CD4-positive, alpha-beta T cell (primary cell): Measurements from ENCODE around the gene SMOC2. TPM values are rescaled to one million over a fixed set of nuclear protein-coding genes. Genes with fewer than 3 reads are reported as not detected.

ENCODE experiments used
- ATAC-seq: fragments of 200-7000 bp; cut with Tn5 transposase; one replicate; pipeline ENCODE4 v1.10.0; 2022; ENCODE audit warnings: mild to moderate bottlenecking; ENCODE audit not compliant: poor library complexity
- CTCF ChIA-PET: fragments of 350-600 bp; sonication (Branson Sonifier 250); formaldehyde crosslinking; loops from one replicate; lab custom pipeline; 2021; ENCODE audit warnings: antibody characterized with exemption, inconsistent platforms; lab: Charles Lee
- POLR2A ChIA-PET: fragments of 350-600 bp; sonication (Branson Sonifier 250); formaldehyde crosslinking; loops from one replicate; lab custom pipeline; 2021; ENCODE audit warnings: antibody characterized with exemption, inconsistent platforms; lab: Charles Lee
- DNase-seq, 14 experiments: peaks; one replicate each; pipeline ENCODE4 v3.0.0-alpha.2; 2013 to 2020; ENCODE audit warnings: mixed read lengths in 2 of 14
- H3K27ac ChIP-seq, 2 donors: one replicate each; pipeline versions ENCODE4 v1.5.1 to v1.7.0; 2013; ENCODE audit warnings: low read length in 2 of 2, low read depth in 1 of 2, mild to moderate bottlenecking in 1 of 2
- H3K27me3 ChIP-seq, 2 experiments: 1 replicate in 1 of 2; 2 replicates in 1 of 2; pipeline versions ENCODE4 v1.6.1 to v1.7.0; 2013; ENCODE audit warnings: low read length in 2 of 2, control low read depth in 1 of 2, mild to moderate bottlenecking in 1 of 2, moderate library complexity in 1 of 2; ENCODE audit not compliant: insufficient read depth in 2 of 2, control insufficient read depth in 1 of 2
- H3K36me3 ChIP-seq: one replicate; pipeline ENCODE4 v1.6.1; 2013; ENCODE audit warnings: low read length, control low read depth; ENCODE audit not compliant: insufficient read depth
- H3K4me1 ChIP-seq: one replicate; pipeline ENCODE4 v1.6.1; 2013; ENCODE audit warnings: low read length, control low read depth; ENCODE audit not compliant: insufficient read depth
- H3K4me3 ChIP-seq: one replicate; pipeline ENCODE4 v1.5.1; 2013; ENCODE audit warnings: mild to moderate bottlenecking, low read length, moderate library complexity
- H3K9me3 ChIP-seq, 2 experiments: 1 replicate in 1 of 2; 2 replicates in 1 of 2; pipeline versions ENCODE4 v1.6.1 to v1.7.0; 2013; ENCODE audit warnings: low read length in 2 of 2, mild to moderate bottlenecking in 2 of 2, control low read depth in 1 of 2, moderate library complexity in 1 of 2; ENCODE audit not compliant: control insufficient read depth in 1 of 2, insufficient read depth in 1 of 2
- H3K27ac Mint-ChIP-seq: one replicate; pipeline ENCODE4 v1.8.0; 2020; ENCODE audit warnings: mixed read lengths
- H3K27me3 Mint-ChIP-seq: one replicate; pipeline ENCODE4 v1.8.0; 2021; ENCODE audit warnings: mixed read lengths
- H3K36me3 Mint-ChIP-seq: one replicate; pipeline ENCODE4 v1.8.0; 2021; ENCODE audit warnings: low read depth, mixed read lengths
- H3K4me1 Mint-ChIP-seq: one replicate; pipeline ENCODE4 v1.8.0; 2021; ENCODE audit warnings: low read depth, mixed read lengths
- H3K4me3 Mint-ChIP-seq: one replicate; pipeline ENCODE4 v1.8.0; 2020; ENCODE audit warnings: mild to moderate bottlenecking, mixed read lengths
- H3K9me3 Mint-ChIP-seq: one replicate; pipeline ENCODE4 v1.8.0; 2020; ENCODE audit warnings: mixed read lengths
- intact Hi-C, 2 experiments: fragments of 100-400 bp; cut with DNase I in 1 of 2; cut with micrococcal nuclease in 1 of 2; formaldehyde crosslinking; loops; one replicate each; pipeline versions ENCODE4 v1.15.1 to v1.9.0; 2023 to 2025; cut with DNase I, micrococcal nuclease
- total RNA-seq, 174 experiments: library from RNA in 2 of 174; stranded (reverse) in 2 of 174; gene quantifications; one replicate each; pipeline ENCODE4 v1.2.3 and lab custom pipeline; 2021 to 2026
- TF ChIP-seq, protein P1 (sequence below): fragments of 200-600 bp; IDR thresholded peaks from one replicate; pipeline ENCODE4 v1.8.0; 2022; ENCODE audit warnings: antibody characterized with exemption, mild to moderate bottlenecking

SMOC2 gene
- total RNA-seq, 2 experiments from 2014 or later = not detected

DNA sequence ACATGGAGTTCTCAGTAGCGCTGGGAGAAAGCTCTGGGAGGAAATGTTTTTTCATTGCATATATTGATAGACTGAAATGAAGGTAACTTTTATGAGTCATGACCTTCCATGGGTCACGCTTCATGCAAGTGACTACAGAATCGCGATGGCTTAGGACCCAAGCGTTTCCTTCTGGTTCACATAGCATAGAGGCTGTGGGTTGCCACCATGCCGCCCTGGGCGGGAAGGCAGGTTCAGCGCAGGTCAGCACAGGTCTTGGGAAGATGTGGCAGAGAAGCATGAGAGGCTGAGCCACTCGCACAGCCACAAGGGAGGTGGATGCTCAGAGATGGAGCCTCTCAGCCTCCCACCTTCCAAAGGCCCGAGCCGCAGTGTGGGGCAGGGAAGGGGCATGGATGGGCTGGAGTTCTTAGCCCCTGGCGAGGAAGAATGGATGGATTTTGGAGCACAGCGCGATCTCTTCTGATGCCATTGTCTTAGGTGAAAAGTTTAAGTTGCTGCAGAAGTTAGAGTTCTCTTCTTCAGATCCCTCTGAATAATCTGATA, 219.5 kb downstream of the SMOC2 start:
- intact Hi-C loops = no loop called here
- ATAC-seq (no peak), DNase-seq (no peak)
- Mint-ChIP-seq H3K4me1 (no peaks in the 10 kb centered on the region), H3K4me3 (no peak overlapping the region), H3K27ac (no peak overlapping the region), H3K9me3 (peaks cover 14% of the 10 kb centered on the region), H3K36me3 (no peaks in the 10 kb centered on the region), H3K27me3 (peaks cover 22% of the 10 kb centered on the region)
- H3K27ac ChIP-seq = no peak overlapping the region
- peaks cover 0 to 2% of the 10 kb centered on the region in 2 experiments for H3K27me3 ChIP-seq
- no peaks in the 10 kb centered on the region for H3K36me3 ChIP-seq
- H3K9me3 ChIP-seq = peaks cover 0 to 20% of the 10 kb centered on the region in 2 experiments
- ChIA-PET CTCF (no interaction called here), POLR2A (no interaction called here)
- no peak overlapping the region for H3K4me3 ChIP-seq
- TF ChIP-seq, protein P1, sequence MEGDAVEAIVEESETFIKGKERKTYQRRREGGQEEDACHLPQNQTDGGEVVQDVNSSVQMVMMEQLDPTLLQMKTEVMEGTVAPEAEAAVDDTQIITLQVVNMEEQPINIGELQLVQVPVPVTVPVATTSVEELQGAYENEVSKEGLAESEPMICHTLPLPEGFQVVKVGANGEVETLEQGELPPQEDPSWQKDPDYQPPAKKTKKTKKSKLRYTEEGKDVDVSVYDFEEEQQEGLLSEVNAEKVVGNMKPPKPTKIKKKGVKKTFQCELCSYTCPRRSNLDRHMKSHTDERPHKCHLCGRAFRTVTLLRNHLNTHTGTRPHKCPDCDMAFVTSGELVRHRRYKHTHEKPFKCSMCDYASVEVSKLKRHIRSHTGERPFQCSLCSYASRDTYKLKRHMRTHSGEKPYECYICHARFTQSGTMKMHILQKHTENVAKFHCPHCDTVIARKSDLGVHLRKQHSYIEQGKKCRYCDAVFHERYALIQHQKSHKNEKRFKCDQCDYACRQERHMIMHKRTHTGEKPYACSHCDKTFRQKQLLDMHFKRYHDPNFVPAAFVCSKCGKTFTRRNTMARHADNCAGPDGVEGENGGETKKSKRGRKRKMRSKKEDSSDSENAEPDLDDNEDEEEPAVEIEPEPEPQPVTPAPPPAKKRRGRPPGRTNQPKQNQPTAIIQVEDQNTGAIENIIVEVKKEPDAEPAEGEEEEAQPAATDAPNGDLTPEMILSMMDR = no peak
- H3K4me1 ChIP-seq = no peaks in the 10 kb centered on the region

DNA sequence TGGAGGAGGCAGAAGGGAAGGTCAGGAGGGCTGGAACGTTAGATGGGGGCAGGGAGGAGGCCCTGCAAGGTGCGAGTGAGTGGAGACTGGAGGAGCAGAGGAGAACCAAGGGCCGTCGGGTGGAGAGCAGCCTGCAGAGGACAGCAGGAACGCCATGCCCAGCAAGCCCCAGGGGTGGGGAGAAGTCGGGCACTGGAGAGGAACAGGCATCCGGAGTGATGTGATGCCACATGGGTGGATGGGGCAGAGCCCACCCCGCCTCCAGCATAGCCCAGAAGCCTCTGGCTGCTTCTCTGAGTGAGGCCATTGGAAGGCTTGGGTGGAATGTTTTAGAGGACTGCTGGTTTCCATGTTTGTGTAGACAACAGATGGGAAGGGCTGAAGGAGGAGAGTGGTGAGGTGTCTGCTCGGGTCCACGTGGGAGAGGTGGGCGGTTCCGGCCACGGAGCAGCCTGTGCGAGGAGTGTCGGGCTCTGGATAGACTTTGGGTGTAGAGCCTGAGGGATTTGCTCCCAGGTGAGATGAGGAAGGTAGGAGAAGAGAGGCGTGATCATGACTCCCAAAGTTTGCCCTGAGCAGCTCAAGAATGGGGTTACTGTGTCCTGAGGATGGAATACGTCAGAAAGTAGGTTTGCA, 221.4 kb downstream of the SMOC2 start:
- DNase-seq = no peak
- TF ChIP-seq, protein P1 = no peak
- ChIA-PET CTCF (no interaction called here), POLR2A (no interaction called here)
- Mint-ChIP-seq H3K4me3 (no peak overlapping the region), H3K27ac (no peak overlapping the region), H3K9me3 (peaks cover 12% of the 10 kb centered on the region), H3K4me1 (no peaks in the 10 kb centered on the region), H3K36me3 (no peaks in the 10 kb centered on the region), H3K27me3 (peaks cover 26% of the 10 kb centered on the region)
- Histone ChIP-seq H3K36me3 (no peaks in the 10 kb centered on the region), H3K9me3 (peaks cover 0 to 20% of the 10 kb centered on the region in 2 experiments), H3K27ac (no peak overlapping the region), H3K27me3 (peaks cover 0 to 3% of the 10 kb centered on the region in 2 experiments), H3K4me1 (no peaks in the 10 kb centered on the region), H3K4me3 (no peak overlapping the region)
- intact Hi-C loops = no loop called here
- ATAC-seq = no peak

DNA sequence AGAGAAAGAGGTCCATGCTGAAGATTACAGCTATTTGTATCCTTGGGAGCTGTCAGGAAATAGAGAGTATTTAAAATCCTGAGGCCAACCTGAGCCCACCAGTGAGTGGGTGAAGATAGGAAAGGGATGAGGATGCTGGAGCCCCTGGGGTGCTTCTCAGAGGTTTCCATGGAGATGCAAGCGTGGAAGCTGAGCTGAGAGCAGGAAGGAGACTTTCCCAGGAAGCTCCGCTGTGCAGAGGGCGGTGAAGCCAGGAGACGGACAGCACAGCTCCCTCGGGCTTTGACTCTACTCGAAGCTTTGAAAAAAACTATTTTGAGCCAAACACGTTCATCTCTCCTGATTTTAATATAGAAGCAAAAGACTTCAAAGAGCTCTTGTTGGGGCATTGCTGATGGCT, 222.1 kb downstream of the SMOC2 start:
- CTCF ChIA-PET = no interaction called here

More for the DNA sequence above, 222.1 kb downstream of the SMOC2 start:
- H3K4me1 Mint-ChIP-seq = no peaks in the 10 kb centered on the region
- Histone ChIP-seq H3K27ac (no peak overlapping the region), H3K4me1 (no peaks in the 10 kb centered on the region), H3K9me3 (peaks cover 0 to 20% of the 10 kb centered on the region in 2 experiments), H3K4me3 (no peak overlapping the region), H3K27me3 (peaks cover 0 to 4% of the 10 kb centered on the region in 2 experiments), H3K36me3 (no peaks in the 10 kb centered on the region)
- H3K4me3 Mint-ChIP-seq = no peak overlapping the region
- no peak for ATAC-seq
- H3K36me3 Mint-ChIP-seq = no peaks in the 10 kb centered on the region
- peaks cover 26% of the 10 kb centered on the region for H3K27me3 Mint-ChIP-seq
- POLR2A ChIA-PET = no interaction called here
- H3K27ac Mint-ChIP-seq = no peak overlapping the region
- intact Hi-C loops = no loop called here
- TF ChIP-seq, protein P1 = no peak
- H3K9me3 Mint-ChIP-seq = peaks cover 12% of the 10 kb centered on the region
- no peak for DNase-seq
